ENCODE results near the gene ATXN3L. TPM values are rescaled to one million over a fixed set of nuclear protein-coding genes. Genes with fewer than 3 reads are reported as not detected.

Gene ATXN3L
- not detected for total RNA-seq

DNA sequence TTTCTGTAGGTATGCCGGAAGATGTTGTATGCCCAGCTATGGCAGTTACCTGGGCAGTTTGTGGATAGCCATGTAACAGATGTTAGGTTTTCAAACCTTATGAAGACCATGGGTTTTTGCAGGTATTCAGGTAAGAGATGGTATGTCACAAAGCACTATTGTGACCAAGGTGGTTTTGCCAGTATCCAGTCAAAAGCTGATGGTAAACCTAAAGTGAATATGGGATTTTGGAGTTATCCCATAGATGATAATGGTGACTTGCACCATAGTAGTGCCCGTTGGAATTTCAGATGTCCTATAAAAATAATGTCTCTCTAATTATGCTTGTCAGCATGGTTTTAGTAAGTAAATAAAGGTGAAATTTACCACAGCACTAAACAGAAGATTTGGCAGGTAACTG is at the start of gene ATXN3L:
Gene ATXN3L, minus strand, starts transcription at position 101 of the 400 bp plus-strand sequence. CDS start 119 bp downstream, outside the sequence.

Other genes starting within 250 kb of the ATXN3L start
- 10.8 TPM for gene EGFL6, start 249.5 kb upstream of the ATXN3L start, total RNA-seq

All from diencephalon (tissue), 1 donor.